D721Med (cell line): ENCODE results near the gene LSM2.
"Not testable (repeated sequence)": the region's sequence is repeated elsewhere in the genome, so short reads cannot be mapped to it uniquely, and the experiment has no call there.

Experiments used
- DNase-seq: peaks from one replicate; pipeline ENCODE4 v3.0.0; 2011; ENCODE audit warnings: low spot score; ENCODE audit not compliant: insufficient read length
- FAIRE-seq: peaks from 2 replicates; lab custom pipeline; 2011; peaks lifted over from hg19 to GRCh38; lab: Jason Lieb, UNC
- CTCF ChIP-seq: IDR thresholded peaks from 2 replicates; pipeline ENCODE4 v1.5.1; 2012; ENCODE audit warnings: mild to moderate bottlenecking, control low read depth; ENCODE audit not compliant: insufficient read depth; ENCODE audit errors: missing control alignments

LSM2 gene

GRCh38 chr6:31822036-31822821 is 15.5 kb upstream of the LSM2 start:
- no peak for TF ChIP-seq CTCF
- FAIRE-seq (no peak), DNase-seq (no peak)

- FAIRE-seq (no peak), DNase-seq (peak; percentile 74)
- TF ChIP-seq CTCF: no peak
Observed at GRCh38 chr6:31821301-31822035, 14.7 kb upstream of the LSM2 start.

- not testable (repeated sequence) for FAIRE-seq, DNase-seq
Observed at GRCh38 chr6:31820399-31820798, 13.6 kb upstream of the LSM2 start.

GRCh38 chr6:31819871-31820299 is 13.1 kb upstream of the LSM2 start:
- no peak for DNase-seq
- FAIRE-seq: no peak

GRCh38 chr6:31817929-31818511 is 11.3 kb upstream of the LSM2 start:
- DNase-seq, FAIRE-seq: not testable (repeated sequence)

More at GRCh38 chr6:31819871-31820299, 13.1 kb upstream of the LSM2 start:
- no peak for TF ChIP-seq CTCF

GRCh38 chr6:31817133-31817928 is 10.6 kb upstream of the LSM2 start:
- DNase-seq, FAIRE-seq: not testable (repeated sequence)

- TF ChIP-seq CTCF: no peak
- FAIRE-seq: no peak
Observed at GRCh38 chr6:31815025-31815838, 8.5 kb upstream of the LSM2 start, which contains the start of the genes HSPA1A and HSPA1L. TSS of gene HSPA1A (plus strand) at chr6:31815543. CDS start at chr6:31815757, 214 bp downstream. TSS of gene HSPA1L (minus strand) at chr6:31815283. CDS start at chr6:31811972, 3,311 bp downstream.

More at GRCh38 chr6:31815025-31815838, 8.5 kb upstream of the LSM2 start, which contains the start of the genes HSPA1A and HSPA1L:
- DNase-seq: no peak
